Body of pancreas (tissue), 4 donors: Measurements from ENCODE around the gene SREBF1.

Source experiments
- POLR2A ChIP-seq, 3 donors: fragments of 450-650 bp; IDR thresholded peaks; one replicate each; pipeline ENCODE4 v1.6.1; 2016; ENCODE audit warnings: antibody characterized with exemption in 3 of 3, mild to moderate bottlenecking in 2 of 3
- TF ChIP-seq, protein P1 (sequence below), 7 experiments: fragments of 450-650 bp in 4 of 7; fragments of 200-600 bp in 3 of 7; sonication (generic) in 3 of 7; IDR thresholded peaks; one replicate each; pipeline ENCODE4 v1.5.1; 2016 to 2019; ENCODE audit warnings: antibody characterized with exemption in 7 of 7

DNA sequence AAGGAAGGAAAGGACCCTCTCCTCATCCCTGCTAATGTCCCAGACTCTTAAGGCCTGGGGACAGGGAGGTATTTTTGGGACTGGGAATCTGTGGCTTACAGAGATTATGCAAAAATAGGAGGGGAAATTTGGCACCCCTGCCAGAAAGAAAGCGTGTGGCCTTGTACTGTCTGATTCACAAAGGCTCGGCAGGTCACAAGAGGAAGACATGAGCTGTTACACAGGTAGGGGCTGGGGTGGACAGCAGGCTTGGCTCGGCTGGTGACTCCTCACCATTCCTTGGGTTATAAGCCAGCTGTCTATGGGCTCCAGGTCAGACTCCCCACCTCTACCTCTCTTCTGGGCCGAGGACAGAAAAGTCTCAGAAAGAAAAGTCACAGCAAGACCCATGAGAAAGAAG, 20.7 kb upstream of the SREBF1 start:
- TF ChIP-seq, protein P1, sequence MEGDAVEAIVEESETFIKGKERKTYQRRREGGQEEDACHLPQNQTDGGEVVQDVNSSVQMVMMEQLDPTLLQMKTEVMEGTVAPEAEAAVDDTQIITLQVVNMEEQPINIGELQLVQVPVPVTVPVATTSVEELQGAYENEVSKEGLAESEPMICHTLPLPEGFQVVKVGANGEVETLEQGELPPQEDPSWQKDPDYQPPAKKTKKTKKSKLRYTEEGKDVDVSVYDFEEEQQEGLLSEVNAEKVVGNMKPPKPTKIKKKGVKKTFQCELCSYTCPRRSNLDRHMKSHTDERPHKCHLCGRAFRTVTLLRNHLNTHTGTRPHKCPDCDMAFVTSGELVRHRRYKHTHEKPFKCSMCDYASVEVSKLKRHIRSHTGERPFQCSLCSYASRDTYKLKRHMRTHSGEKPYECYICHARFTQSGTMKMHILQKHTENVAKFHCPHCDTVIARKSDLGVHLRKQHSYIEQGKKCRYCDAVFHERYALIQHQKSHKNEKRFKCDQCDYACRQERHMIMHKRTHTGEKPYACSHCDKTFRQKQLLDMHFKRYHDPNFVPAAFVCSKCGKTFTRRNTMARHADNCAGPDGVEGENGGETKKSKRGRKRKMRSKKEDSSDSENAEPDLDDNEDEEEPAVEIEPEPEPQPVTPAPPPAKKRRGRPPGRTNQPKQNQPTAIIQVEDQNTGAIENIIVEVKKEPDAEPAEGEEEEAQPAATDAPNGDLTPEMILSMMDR (IDR thresholded peaks at IDR 0.05) = no peak
- no peak for TF ChIP-seq POLR2A (IDR thresholded peaks at IDR 0.05)
